ENCODE data around the gene TSHZ1.

TSHZ1 gene

DNA sequence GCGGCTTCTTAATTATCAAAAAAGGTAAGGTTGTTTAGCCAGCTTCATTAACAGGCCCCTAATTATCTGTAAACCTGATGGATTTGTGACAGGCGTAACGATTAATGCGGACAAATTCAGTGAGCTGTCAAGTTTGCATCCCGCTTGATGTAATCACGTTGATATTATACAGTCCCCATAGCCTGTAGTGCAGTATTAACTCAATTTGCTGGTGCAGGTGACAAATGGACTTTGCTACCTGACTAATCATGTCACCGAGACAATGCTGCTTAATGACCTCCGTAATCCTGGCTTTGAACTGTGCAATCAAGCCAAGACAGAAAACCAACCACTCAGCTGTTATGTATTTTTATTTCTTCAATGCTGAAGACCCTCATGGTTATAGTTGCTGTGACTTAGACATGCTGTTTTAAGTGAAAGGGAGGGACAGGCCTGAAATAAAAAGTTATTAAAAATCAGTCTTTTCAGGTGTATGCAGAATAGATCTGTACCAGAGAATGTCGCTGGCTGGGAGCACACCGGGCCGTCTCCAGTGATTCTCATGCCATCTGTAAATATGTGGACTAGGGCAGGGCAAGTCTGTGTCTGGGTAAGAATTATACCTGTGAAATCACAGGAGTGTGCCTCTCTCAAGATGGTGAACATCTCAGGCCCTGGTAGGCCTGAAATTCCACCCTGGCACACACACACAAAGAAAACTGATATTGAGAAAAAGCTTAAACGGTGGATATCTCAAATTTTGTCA, 4.3 kb downstream of the TSHZ1 start:
- H3K4me3 ChIP-seq (ENCODE audit: low read length in 2 of 2) = peak overlapping the region in 1 of 2 donors; percentile 2
- H3K4me1 ChIP-seq (ENCODE audit: control insufficient read depth in 2 of 2, insufficient read depth in 2 of 2, low read length in 2 of 2) = peaks cover 41 to 74% of the 10 kb centered on the region in 2 donors
- no peaks in the 10 kb centered on the region for H3K36me3 ChIP-seq (ENCODE audit: control insufficient read depth in 2 of 2, insufficient read depth in 2 of 2, low read length in 2 of 2)
- H3K9ac ChIP-seq (ENCODE audit: low read depth in 1 of 2, low read length in 2 of 2) = peak overlapping the region in 1 of 2 donors; percentile 27
- H3K27me3 ChIP-seq (ENCODE audit: control insufficient read depth in 2 of 2, insufficient read depth in 2 of 2, low read length in 2 of 2) = no peaks in the 10 kb centered on the region
- peak overlapping the region; percentile 61 to 71 for H3K27ac ChIP-seq (ENCODE audit: low read depth in 2 of 2, low read length in 2 of 2)
- H3K9me3 ChIP-seq (ENCODE audit: control insufficient read depth in 2 of 2, low read length in 2 of 2) = no peaks in the 10 kb centered on the region

DNA sequence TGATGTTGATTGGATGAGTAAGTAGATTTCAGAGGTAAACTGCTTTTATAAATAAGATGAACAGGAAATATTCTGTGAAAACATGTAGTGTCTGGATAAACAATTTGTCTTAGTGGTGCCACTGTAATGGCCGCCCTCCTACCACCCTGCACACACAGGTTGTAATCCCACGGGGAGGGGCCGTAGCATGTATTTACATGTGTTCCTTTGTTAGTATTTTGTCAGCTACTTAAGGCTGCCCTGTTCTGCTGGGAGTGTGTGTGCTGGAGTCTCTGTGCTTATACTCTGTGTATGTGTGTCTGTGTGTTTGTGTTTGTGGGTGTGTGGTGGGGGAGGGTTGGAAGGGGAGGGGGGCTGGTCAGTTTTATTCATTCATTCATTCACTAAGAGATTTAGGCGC, 5.1 kb downstream of the TSHZ1 start:
- no peaks in the 10 kb centered on the region for H3K27me3 ChIP-seq (ENCODE audit: control insufficient read depth in 2 of 2, insufficient read depth in 2 of 2, low read length in 2 of 2)
- H3K4me1 ChIP-seq (ENCODE audit: control insufficient read depth in 2 of 2, insufficient read depth in 2 of 2, low read length in 2 of 2) = peaks cover 38 to 78% of the 10 kb centered on the region in 2 donors
- H3K27ac ChIP-seq (ENCODE audit: low read depth in 2 of 2, low read length in 2 of 2) = peak overlapping the region; percentile 61 to 71
- H3K36me3 ChIP-seq (ENCODE audit: control insufficient read depth in 2 of 2, insufficient read depth in 2 of 2, low read length in 2 of 2) = no peaks in the 10 kb centered on the region
- H3K9ac ChIP-seq (ENCODE audit: low read depth in 1 of 2, low read length in 2 of 2) = peak overlapping the region in 1 of 2 donors; percentile 27
- H3K9me3 ChIP-seq (ENCODE audit: control insufficient read depth in 2 of 2, low read length in 2 of 2) = no peaks in the 10 kb centered on the region
- H3K4me3 ChIP-seq (ENCODE audit: low read length in 2 of 2) = no peak overlapping the region

DNA sequence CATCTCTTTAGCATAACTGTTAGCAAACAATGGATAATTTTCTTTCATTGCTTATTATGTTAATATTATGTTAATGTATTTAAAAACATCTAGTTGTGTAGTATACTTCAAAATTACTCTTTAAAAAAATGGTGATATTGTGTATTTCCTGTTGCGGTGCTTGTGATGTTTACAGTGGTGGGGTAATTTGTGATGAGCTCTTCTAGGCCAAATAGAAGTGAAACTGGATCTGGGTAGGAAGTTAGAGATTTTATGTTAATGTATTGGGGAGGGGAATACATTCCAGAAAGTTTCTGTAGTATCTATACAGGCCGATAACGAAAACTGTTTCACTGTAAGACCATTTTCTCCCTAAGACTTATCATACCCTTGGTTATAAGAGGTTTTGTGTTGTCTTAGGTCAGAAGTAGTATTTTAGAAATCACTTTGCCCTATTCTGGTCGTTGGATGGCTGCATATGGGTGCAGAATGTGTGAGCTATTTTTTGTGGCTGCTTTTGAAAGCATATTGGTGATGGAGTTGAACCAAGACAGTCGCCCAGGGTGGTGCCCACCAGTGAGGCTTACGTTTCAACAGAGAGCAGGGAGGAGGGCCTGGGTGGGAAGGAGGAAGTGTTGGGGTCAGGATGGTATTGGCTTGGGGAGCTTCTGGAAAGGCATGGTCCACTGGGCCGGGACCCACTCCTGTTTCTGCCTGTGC, 5.8 kb downstream of the TSHZ1 start:
- Histone ChIP-seq H3K27ac (ENCODE audit: low read depth in 2 of 2, low read length in 2 of 2) (peak overlapping the region; percentile 81 to 88), H3K27me3 (ENCODE audit: control insufficient read depth in 2 of 2, insufficient read depth in 2 of 2, low read length in 2 of 2) (no peaks in the 10 kb centered on the region), H3K4me3 (ENCODE audit: low read length in 2 of 2) (peak overlapping the region; percentile 10 to 49), H3K4me1 (ENCODE audit: control insufficient read depth in 2 of 2, insufficient read depth in 2 of 2, low read length in 2 of 2) (peaks cover 40 to 78% of the 10 kb centered on the region in 2 donors), H3K9me3 (ENCODE audit: control insufficient read depth in 2 of 2, low read length in 2 of 2) (no peaks in the 10 kb centered on the region), H3K36me3 (ENCODE audit: control insufficient read depth in 2 of 2, insufficient read depth in 2 of 2, low read length in 2 of 2) (no peaks in the 10 kb centered on the region), H3K9ac (ENCODE audit: low read depth in 1 of 2, low read length in 2 of 2) (peak overlapping the region; percentile 1 to 44)

DNA sequence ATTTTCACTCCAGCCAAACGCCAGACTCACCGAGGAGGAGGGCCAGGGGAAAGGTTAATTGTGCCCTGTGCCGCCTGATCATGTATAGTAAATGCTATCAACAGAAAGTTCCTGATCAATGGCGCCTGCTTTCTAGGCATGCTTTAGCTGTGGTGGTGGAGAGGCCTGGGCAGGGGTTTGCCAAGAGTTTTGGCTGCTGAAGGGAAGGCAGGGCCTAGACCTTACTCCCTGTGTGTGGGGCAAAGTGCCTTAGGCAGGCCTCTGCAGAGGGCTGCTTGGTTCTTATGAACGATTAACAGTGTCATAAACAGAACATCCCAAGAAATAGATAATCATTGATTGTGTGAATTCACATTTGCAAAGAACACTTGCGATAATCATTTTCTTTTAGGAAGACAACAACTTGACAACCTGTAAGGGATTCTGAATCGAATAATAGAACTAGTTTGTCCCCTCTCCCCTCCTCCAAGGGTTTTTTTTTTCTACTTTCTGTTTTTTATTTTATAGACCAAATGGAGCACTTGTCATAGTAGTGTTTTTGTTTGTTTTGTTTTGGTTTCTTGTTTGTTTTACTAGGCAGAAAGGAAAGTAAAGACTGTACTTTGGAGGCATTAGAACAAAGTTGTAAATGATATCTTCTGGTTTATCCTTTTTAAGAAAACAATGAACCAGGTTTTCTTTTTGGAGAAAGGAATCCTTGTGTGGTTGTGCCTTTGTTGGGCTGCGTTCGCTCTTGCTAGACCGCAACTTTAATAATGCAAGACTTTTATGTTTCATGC, 6.5 kb downstream of the TSHZ1 start:
- Histone ChIP-seq H3K4me1 (ENCODE audit: control insufficient read depth in 2 of 2, insufficient read depth in 2 of 2, low read length in 2 of 2) (peaks cover 40 to 78% of the 10 kb centered on the region in 2 donors), H3K36me3 (ENCODE audit: control insufficient read depth in 2 of 2, insufficient read depth in 2 of 2, low read length in 2 of 2) (no peaks in the 10 kb centered on the region), H3K9ac (ENCODE audit: low read depth in 1 of 2, low read length in 2 of 2) (peak overlapping the region; percentile 1 to 44), H3K27me3 (ENCODE audit: control insufficient read depth in 2 of 2, insufficient read depth in 2 of 2, low read length in 2 of 2) (no peaks in the 10 kb centered on the region), H3K27ac (ENCODE audit: low read depth in 2 of 2, low read length in 2 of 2) (peak overlapping the region; percentile 81 to 88), H3K4me3 (ENCODE audit: low read length in 2 of 2) (peak overlapping the region; percentile 30 to 49), H3K9me3 (ENCODE audit: control insufficient read depth in 2 of 2, low read length in 2 of 2) (no peaks in the 10 kb centered on the region)

DNA sequence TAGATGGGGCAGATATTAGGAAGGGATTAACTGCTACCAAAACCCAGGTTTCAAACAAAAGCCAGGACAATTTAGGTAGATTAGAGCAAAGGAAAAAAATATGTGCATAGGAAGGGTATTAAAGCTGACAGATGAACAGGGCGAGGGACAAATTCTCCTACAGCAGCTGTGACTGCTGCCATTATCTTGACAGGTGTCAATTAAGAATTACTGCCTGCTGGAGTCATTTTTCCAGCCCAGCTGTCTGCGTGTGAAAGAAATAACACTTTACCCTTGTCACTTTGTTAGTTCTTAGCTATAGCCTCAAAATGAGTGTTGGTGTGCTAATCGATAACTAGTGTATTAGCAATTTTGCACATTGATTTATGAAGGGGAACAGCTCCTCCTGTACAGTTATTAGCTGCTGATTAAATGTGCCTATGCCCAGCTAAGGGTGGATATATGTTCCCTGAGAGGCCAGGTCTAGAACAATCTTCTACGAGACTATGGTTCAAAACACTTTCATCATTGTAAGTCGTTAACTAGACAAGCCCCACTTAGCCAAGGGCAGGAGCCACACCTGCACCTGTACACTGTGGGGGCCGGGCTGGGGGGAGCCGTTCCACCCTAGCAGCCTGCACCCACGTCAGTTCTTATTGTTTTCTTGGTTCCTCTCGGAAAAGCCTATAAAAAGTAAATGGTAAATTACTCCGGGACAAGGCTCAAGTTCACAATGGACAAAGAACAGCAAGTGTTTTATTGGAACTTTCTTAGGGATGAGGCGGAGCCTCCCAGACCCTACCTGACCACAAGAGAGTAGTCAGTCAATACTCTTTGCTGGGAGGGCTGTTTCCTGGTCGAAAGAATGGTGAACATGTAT, 7.7 kb downstream of the TSHZ1 start:
- no peaks in the 10 kb centered on the region for H3K27me3 ChIP-seq (ENCODE audit: control insufficient read depth in 2 of 2, insufficient read depth in 2 of 2, low read length in 2 of 2)
- peak overlapping the region; percentile 63 for H3K9ac ChIP-seq (ENCODE audit: low read depth in 1 of 2, low read length in 2 of 2)
- peak overlapping the region; percentile 6 to 50 for H3K4me3 ChIP-seq (ENCODE audit: low read length in 2 of 2)
- peaks cover 40 to 67% of the 10 kb centered on the region in 2 donors for H3K4me1 ChIP-seq (ENCODE audit: control insufficient read depth in 2 of 2, insufficient read depth in 2 of 2, low read length in 2 of 2)
- H3K27ac ChIP-seq (ENCODE audit: low read depth in 2 of 2, low read length in 2 of 2) = peak overlapping the region; percentile 81 to 88
- H3K9me3 ChIP-seq (ENCODE audit: control insufficient read depth in 2 of 2, low read length in 2 of 2) = no peaks in the 10 kb centered on the region
- H3K36me3 ChIP-seq (ENCODE audit: control insufficient read depth in 2 of 2, insufficient read depth in 2 of 2, low read length in 2 of 2) = no peaks in the 10 kb centered on the region

DNA sequence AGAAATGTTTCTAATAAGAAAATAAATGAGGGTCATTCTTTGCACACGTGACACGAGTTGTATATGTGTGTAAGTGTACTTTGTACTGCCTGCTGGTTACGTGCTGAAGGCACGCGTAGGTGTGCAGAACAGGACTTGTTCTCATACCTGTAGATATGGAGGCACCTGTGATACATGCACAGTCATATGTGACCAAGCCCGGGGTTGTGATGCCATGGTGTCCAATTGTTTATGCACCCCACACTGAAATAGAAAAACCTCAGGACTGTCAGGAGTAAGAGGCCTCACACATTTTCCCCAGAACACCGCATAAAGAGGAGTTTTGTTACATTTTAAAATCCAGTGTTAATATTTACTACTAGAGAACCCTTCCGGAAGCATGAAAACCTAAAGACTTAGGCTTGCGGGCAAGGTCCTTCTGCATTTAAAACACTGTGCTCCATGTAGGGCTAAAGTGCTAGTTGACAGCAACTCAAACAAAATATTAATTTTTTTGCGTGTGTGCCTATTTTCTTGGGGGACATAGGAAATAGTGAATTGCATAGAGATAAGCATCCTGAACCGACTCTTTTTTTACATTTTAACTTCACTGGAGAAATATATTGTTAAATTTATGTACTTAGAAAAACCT, 9.3 kb downstream of the TSHZ1 start:
- peak overlapping the region in 1 of 2 donors; percentile 10 for H3K4me3 ChIP-seq (ENCODE audit: low read length in 2 of 2)
- H3K4me1 ChIP-seq (ENCODE audit: control insufficient read depth in 2 of 2, insufficient read depth in 2 of 2, low read length in 2 of 2) = peaks cover 37 to 53% of the 10 kb centered on the region in 2 donors
- no peaks in the 10 kb centered on the region for H3K27me3 ChIP-seq (ENCODE audit: control insufficient read depth in 2 of 2, insufficient read depth in 2 of 2, low read length in 2 of 2)
- no peak overlapping the region for H3K9ac ChIP-seq (ENCODE audit: low read depth in 1 of 2, low read length in 2 of 2)
- H3K27ac ChIP-seq (ENCODE audit: low read depth in 2 of 2, low read length in 2 of 2) = peak overlapping the region; percentile 81 to 88
- H3K9me3 ChIP-seq (ENCODE audit: control insufficient read depth in 2 of 2, low read length in 2 of 2) = no peaks in the 10 kb centered on the region
- no peaks in the 10 kb centered on the region for H3K36me3 ChIP-seq (ENCODE audit: control insufficient read depth in 2 of 2, insufficient read depth in 2 of 2, low read length in 2 of 2)

DNA sequence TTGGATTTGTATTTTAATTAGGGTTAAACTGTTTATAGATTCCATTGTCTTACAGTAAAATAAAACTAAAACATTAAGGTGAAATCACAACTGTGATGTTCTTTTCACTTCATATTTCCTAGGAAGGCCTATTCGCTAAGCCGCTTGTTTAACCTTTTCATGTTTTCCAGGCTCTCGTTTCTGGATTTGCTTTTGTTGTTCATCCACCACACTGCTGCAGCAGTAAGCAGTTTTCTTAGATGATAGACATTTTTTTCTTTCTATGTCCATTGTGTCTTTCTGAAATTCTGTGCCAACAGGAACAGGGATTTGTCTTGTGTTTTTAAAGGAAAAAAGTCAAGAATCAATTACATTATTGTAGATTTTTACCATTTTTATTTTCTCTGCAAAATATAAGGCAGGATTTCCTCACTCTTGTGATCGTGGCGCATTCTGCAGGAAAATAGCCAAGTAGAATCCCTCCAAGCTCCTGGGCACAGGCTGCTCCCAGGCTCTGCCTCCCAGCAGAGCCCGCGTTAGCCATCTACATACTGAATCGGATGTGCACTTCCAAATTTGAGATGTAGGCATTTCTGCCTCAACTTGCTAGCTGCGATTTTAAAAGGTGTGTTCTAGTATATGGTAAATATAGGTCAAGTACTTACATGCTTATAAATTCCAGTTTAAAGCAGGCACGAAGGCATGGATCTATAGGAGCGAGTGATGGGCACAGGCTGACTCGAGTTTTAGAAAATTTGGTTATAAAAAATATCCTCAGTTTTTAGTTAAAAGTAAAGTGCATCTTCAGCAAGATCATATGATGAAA, 10.2 kb downstream of the TSHZ1 start:
- Histone ChIP-seq H3K4me3 (ENCODE audit: low read length in 2 of 2) (no peak overlapping the region), H3K27me3 (ENCODE audit: control insufficient read depth in 2 of 2, insufficient read depth in 2 of 2, low read length in 2 of 2) (no peaks in the 10 kb centered on the region), H3K9me3 (ENCODE audit: control insufficient read depth in 2 of 2, low read length in 2 of 2) (no peaks in the 10 kb centered on the region), H3K27ac (ENCODE audit: low read depth in 2 of 2, low read length in 2 of 2) (peak overlapping the region in 1 of 2 donors; percentile 81), H3K9ac (ENCODE audit: low read depth in 1 of 2, low read length in 2 of 2) (no peak overlapping the region), H3K4me1 (ENCODE audit: control insufficient read depth in 2 of 2, insufficient read depth in 2 of 2, low read length in 2 of 2) (peaks cover 28 to 44% of the 10 kb centered on the region in 2 donors), H3K36me3 (ENCODE audit: control insufficient read depth in 2 of 2, insufficient read depth in 2 of 2, low read length in 2 of 2) (no peaks in the 10 kb centered on the region)

DNA sequence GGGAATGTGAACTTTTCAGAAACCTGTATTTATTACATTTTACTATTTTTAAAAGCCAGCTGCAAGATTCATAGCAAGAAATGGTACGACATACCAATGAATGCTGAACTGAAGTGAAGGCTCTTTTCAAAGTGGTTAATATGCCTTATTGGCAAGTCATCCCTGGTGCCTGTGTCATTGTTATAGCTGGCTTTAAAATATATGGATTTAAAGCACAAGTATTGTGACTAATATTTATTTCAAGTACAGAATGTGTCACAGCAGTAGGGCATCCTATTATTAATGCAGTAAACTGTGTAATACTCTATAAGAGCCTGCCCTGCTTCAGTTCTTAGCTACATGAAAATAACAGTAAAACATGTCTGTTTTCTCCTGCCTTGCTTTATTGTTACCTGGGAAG, 10.8 kb downstream of the TSHZ1 start:
- Histone ChIP-seq H3K9ac (ENCODE audit: low read depth in 1 of 2, low read length in 2 of 2) (no peak overlapping the region), H3K4me1 (ENCODE audit: control insufficient read depth in 2 of 2, insufficient read depth in 2 of 2, low read length in 2 of 2) (peaks cover 29 to 39% of the 10 kb centered on the region in 2 donors), H3K27ac (ENCODE audit: low read depth in 2 of 2, low read length in 2 of 2) (no peak overlapping the region), H3K9me3 (ENCODE audit: control insufficient read depth in 2 of 2, low read length in 2 of 2) (no peaks in the 10 kb centered on the region), H3K27me3 (ENCODE audit: control insufficient read depth in 2 of 2, insufficient read depth in 2 of 2, low read length in 2 of 2) (no peaks in the 10 kb centered on the region), H3K36me3 (ENCODE audit: control insufficient read depth in 2 of 2, insufficient read depth in 2 of 2, low read length in 2 of 2) (no peaks in the 10 kb centered on the region), H3K4me3 (ENCODE audit: low read length in 2 of 2) (no peak overlapping the region)
